Measurements from ENCODE around the gene NEURL1. TPM values are rescaled to one million over a fixed set of nuclear protein-coding genes. Genes with fewer than 3 reads are reported as not detected.

NEURL1 gene
- total RNA-seq, 1 donor from 2014 or later, result 0.93 TPM

- Mint-ChIP-seq H3K4me1 (peaks cover 37% of the 10 kb centered on the region), H3K36me3 (ENCODE audit: low read depth) (peaks cover 4% of the 10 kb centered on the region), H3K9me3 (no peaks in the 10 kb centered on the region), H3K27ac (no peak overlapping the region), H3K4me3 (no peak overlapping the region), H3K27me3 (peaks cover 2% of the 10 kb centered on the region)
- CTCF ChIA-PET, result no interaction called here
- TF ChIP-seq CTCF (IDR thresholded peaks at IDR 0.05), result no peak
- POLR2A ChIA-PET, result interaction anchor here (5.9 kb wide), 1 partner anchor 16 kb away, joined by 58 read pairs; no protein-coding TSS in a partner anchor
- ATAC-seq (ENCODE audit: low read depth), result no peak
- no peak for DNase-seq
- intact Hi-C loops (cut with micrococcal nuclease), result no loop called here
Measured at GRCh38 chr10:103455235-103455634, 38.3 kb upstream of the NEURL1 start.

- H3K27ac Mint-ChIP-seq, result no peak overlapping the region
Measured at GRCh38 chr10:103456074-103456660, 37.3 kb upstream of the NEURL1 start.

GRCh38 chr10:103457176-103457712, 36.3 kb upstream of the NEURL1 start:
- H3K4me3 Mint-ChIP-seq, result no peak overlapping the region
- no peak overlapping the region for H3K27ac Mint-ChIP-seq
- no peak for DNase-seq
- H3K4me1 Mint-ChIP-seq, result peaks cover 23% of the 10 kb centered on the region
- POLR2A ChIA-PET, result interaction anchor here (0.7 kb wide), 1 partner anchor 9 kb away, joined by 3 read pairs; no protein-coding TSS in a partner anchor
- peaks cover 2% of the 10 kb centered on the region for H3K27me3 Mint-ChIP-seq
- ATAC-seq (ENCODE audit: low read depth), result no peak
- no peak for TF ChIP-seq CTCF (IDR thresholded peaks at IDR 0.05)
- CTCF ChIA-PET, result no interaction called here
- H3K36me3 Mint-ChIP-seq (ENCODE audit: low read depth), result no peaks in the 10 kb centered on the region
- intact Hi-C loops (cut with micrococcal nuclease), result no loop called here
- H3K9me3 Mint-ChIP-seq, result no peaks in the 10 kb centered on the region

More at GRCh38 chr10:103456074-103456660, 37.3 kb upstream of the NEURL1 start:
- Mint-ChIP-seq H3K9me3 (no peaks in the 10 kb centered on the region), H3K36me3 (ENCODE audit: low read depth) (no peaks in the 10 kb centered on the region), H3K27me3 (peaks cover 2% of the 10 kb centered on the region), H3K4me1 (peaks cover 28% of the 10 kb centered on the region), H3K4me3 (no peak overlapping the region)
- TF ChIP-seq CTCF (IDR thresholded peaks at IDR 0.05), result no peak
- intact Hi-C loops (cut with micrococcal nuclease), result no loop called here
- ATAC-seq (ENCODE audit: low read depth) (no peak), DNase-seq (no peak)
- ChIA-PET POLR2A (interaction anchor here (5.9 kb wide), 1 partner anchor 15 kb away, joined by 58 read pairs; no protein-coding TSS in a partner anchor), CTCF (no interaction called here)

- Mint-ChIP-seq H3K27ac (no peak overlapping the region), H3K4me1 (peaks cover 15% of the 10 kb centered on the region), H3K27me3 (peaks cover 2% of the 10 kb centered on the region), H3K36me3 (ENCODE audit: low read depth) (no peaks in the 10 kb centered on the region), H3K4me3 (no peak overlapping the region), H3K9me3 (no peaks in the 10 kb centered on the region)
- ChIA-PET CTCF (no interaction called here), POLR2A (interaction anchor here (1.4 kb wide), 1 partner anchor 9 kb away, joined by 4 read pairs; no protein-coding TSS in a partner anchor)
- ATAC-seq (ENCODE audit: low read depth) (no peak), DNase-seq (no peak)
- intact Hi-C loops (cut with micrococcal nuclease), result no loop called here
- TF ChIP-seq CTCF (IDR thresholded peaks at IDR 0.05), result no peak
Measured at GRCh38 chr10:103457896-103458583, 35.5 kb upstream of the NEURL1 start.

GRCh38 chr10:103458720-103459119, 34.8 kb upstream of the NEURL1 start, which contains the start of gene CALHM1:
TSS of gene CALHM1 (minus strand) at chr10:103458900. CDS start at chr10:103458751, 149 bp downstream.
- DNase-seq, result no peak
- peak; percentile 77 for ATAC-seq (ENCODE audit: low read depth)
- H3K4me1 Mint-ChIP-seq, result peaks cover 12% of the 10 kb centered on the region
- intact Hi-C loops (cut with micrococcal nuclease), result no loop called here
- TF ChIP-seq CTCF (IDR thresholded peaks at IDR 0.05), result no peak
- ChIA-PET CTCF (interaction anchor here (0.9 kb wide), 1 partner anchor 27 kb away, joined by 3 read pairs; no protein-coding TSS in a partner anchor), POLR2A (interaction anchor here (1.4 kb wide), 1 partner anchor 9 kb away, joined by 4 read pairs; no protein-coding TSS in a partner anchor)
- no peak within 1 kb of the TSS for H3K27ac Mint-ChIP-seq
- no peaks in the 10 kb centered on the region for H3K9me3 Mint-ChIP-seq
- no peak within 1 kb of the TSS for H3K4me3 Mint-ChIP-seq
- H3K27me3 Mint-ChIP-seq, result peaks cover 2% of the 10 kb centered on the region
- H3K36me3 Mint-ChIP-seq (ENCODE audit: low read depth), result no peaks in the 10 kb centered on the region
